ENCODE measurements around the gene AGAP5. TPM values are rescaled to one million over a fixed set of nuclear protein-coding genes. Genes with fewer than 3 reads are reported as not detected.

Gene AGAP5
- total RNA-seq, 1 donor from 2014 or later: 10.9 TPM

GRCh38 chr10:73643362-73643761, 54.5 kb downstream of the AGAP5 start:
- H3K9me3 Mint-ChIP-seq (ENCODE audit: unreplicated experiment): peaks cover 8% of the 10 kb centered on the region
- no peak overlapping the region for H3K27ac Mint-ChIP-seq (ENCODE audit: unreplicated experiment)
- peaks cover 7% of the 10 kb centered on the region for H3K4me1 Mint-ChIP-seq (ENCODE audit: low read depth, unreplicated experiment)
- no peak overlapping the region for H3K4me3 Mint-ChIP-seq (ENCODE audit: unreplicated experiment)
- no peaks in the 10 kb centered on the region for H3K36me3 Mint-ChIP-seq (ENCODE audit: unreplicated experiment)
- TF ChIP-seq CTCF (IDR thresholded peaks at IDR 0.05; ENCODE audit: partially characterized antibody, unreplicated experiment): no peak
- peaks cover 7% of the 10 kb centered on the region for H3K27me3 Mint-ChIP-seq (ENCODE audit: unreplicated experiment)
- DNase-seq: no peak

GRCh38 chr10:73641328-73642060, 56.4 kb downstream of the AGAP5 start, which contains the start of gene MYOZ1:
TSS of gene MYOZ1 (minus strand) at chr10:73641474. CDS start at chr10:73640017, 1,457 bp downstream.
- H3K27me3 Mint-ChIP-seq (ENCODE audit: unreplicated experiment): peaks cover 5% of the 10 kb centered on the region
- H3K27ac Mint-ChIP-seq (ENCODE audit: unreplicated experiment): no peak within 1 kb of the TSS
- no peak within 1 kb of the TSS for H3K4me3 Mint-ChIP-seq (ENCODE audit: unreplicated experiment)
- H3K4me1 Mint-ChIP-seq (ENCODE audit: low read depth, unreplicated experiment): peaks cover 4% of the 10 kb centered on the region
- H3K9me3 Mint-ChIP-seq (ENCODE audit: unreplicated experiment): peaks cover 6% of the 10 kb centered on the region
- no peak for DNase-seq
- no peaks in the 10 kb centered on the region for H3K36me3 Mint-ChIP-seq (ENCODE audit: unreplicated experiment)
- no peak for TF ChIP-seq CTCF (IDR thresholded peaks at IDR 0.05; ENCODE audit: partially characterized antibody, unreplicated experiment)

- Mint-ChIP-seq H3K36me3 (ENCODE audit: unreplicated experiment) (no peaks in the 10 kb centered on the region), H3K4me3 (ENCODE audit: unreplicated experiment) (no peak overlapping the region), H3K4me1 (ENCODE audit: low read depth, unreplicated experiment) (peaks cover 1% of the 10 kb centered on the region), H3K9me3 (ENCODE audit: unreplicated experiment) (peaks cover under 1% of the 10 kb centered on the region), H3K27me3 (ENCODE audit: unreplicated experiment) (peaks cover 2% of the 10 kb centered on the region), H3K27ac (ENCODE audit: unreplicated experiment) (no peak overlapping the region)
- TF ChIP-seq CTCF (IDR thresholded peaks at IDR 0.05; ENCODE audit: partially characterized antibody, unreplicated experiment): no peak
- no peak for DNase-seq
These were observed 58.6 kb downstream of the AGAP5 start for GRCh38 chr10:73639286-73639685.

- Mint-ChIP-seq H3K27ac (ENCODE audit: unreplicated experiment) (no peak overlapping the region), H3K27me3 (ENCODE audit: unreplicated experiment) (peaks cover 2% of the 10 kb centered on the region), H3K36me3 (ENCODE audit: unreplicated experiment) (no peaks in the 10 kb centered on the region), H3K4me1 (ENCODE audit: low read depth, unreplicated experiment) (peaks cover 2% of the 10 kb centered on the region), H3K4me3 (ENCODE audit: unreplicated experiment) (no peak overlapping the region), H3K9me3 (ENCODE audit: unreplicated experiment) (no peaks in the 10 kb centered on the region)
- no peak for TF ChIP-seq CTCF (IDR thresholded peaks at IDR 0.05; ENCODE audit: partially characterized antibody, unreplicated experiment)
- no peak for DNase-seq
These were observed 62.1 kb downstream of the AGAP5 start for GRCh38 chr10:73635781-73636180.

- Mint-ChIP-seq H3K27ac (ENCODE audit: unreplicated experiment) (no peak overlapping the region), H3K36me3 (ENCODE audit: unreplicated experiment) (no peaks in the 10 kb centered on the region), H3K4me3 (ENCODE audit: unreplicated experiment) (no peak overlapping the region), H3K9me3 (ENCODE audit: unreplicated experiment) (no peaks in the 10 kb centered on the region), H3K27me3 (ENCODE audit: unreplicated experiment) (peaks cover 2% of the 10 kb centered on the region), H3K4me1 (ENCODE audit: low read depth, unreplicated experiment) (peaks cover 2% of the 10 kb centered on the region)
- DNase-seq: no peak
- no peak for TF ChIP-seq CTCF (IDR thresholded peaks at IDR 0.05; ENCODE audit: partially characterized antibody, unreplicated experiment)
These were observed 63.5 kb downstream of the AGAP5 start for GRCh38 chr10:73634421-73634820.
